Urothelium cell line (cell line): ENCODE data around the gene CA14.
A peak's percentile ranks its signal among the peaks of the same experiment; 100 is the strongest.
"Not testable (repeated sequence)": the region's sequence is repeated elsewhere in the genome, so short reads cannot be mapped to it uniquely, and the experiment has no call there.

Experiments
- DNase-seq: peaks from one replicate; pipeline ENCODE4 v3.0.0; 2011; ENCODE audit warnings: low spot score, mixed read lengths
- FAIRE-seq: peaks from 2 replicates; lab custom pipeline; 2011; peaks lifted over from hg19 to GRCh38; lab: Jason Lieb, UNC

The CA14 gene

DNA sequence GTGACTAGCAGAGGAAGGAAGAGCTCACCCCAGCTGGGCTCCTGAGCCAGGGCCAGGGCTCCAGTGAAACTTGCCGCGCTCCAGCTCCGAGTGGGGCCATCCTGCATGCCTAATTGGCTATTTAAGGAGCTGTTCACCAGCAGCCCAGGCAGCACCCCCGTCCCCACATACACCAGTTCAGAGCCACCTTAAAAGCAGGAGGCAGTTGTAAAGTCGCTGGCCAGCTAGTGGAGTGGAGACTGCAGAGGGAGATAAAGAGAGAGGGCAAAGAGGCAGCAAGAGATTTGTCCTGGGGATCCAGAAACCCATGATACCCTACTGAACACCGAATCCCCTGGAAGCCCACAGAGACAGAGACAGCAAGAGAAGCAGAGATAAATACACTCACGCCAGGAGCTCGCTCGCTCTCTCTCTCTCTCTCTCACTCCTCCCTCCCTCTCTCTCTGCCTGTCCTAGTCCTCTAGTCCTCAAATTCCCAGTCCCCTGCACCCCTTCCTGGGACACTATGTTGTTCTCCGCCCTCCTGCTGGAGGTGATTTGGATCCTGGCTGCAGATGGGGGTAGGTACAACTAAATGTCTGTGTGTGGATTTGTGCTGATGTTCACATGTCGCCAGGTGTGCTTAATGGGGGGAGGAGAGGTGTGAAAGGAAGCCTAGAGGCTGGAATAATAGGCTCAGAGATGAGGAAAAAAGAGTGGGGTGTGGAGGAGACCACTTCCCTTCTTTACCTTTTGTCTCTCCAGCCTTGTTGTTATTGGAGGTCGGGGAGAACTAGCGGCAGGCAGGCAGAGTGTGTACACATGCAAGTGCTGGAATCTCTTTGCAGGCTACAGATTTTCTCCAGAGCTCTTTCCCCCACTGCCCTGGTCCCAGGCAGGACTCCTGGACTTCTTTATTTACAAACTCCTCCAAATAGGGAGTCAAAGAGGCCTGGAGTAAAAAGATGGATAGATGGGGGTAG, at the start of gene CA14:
Gene CA14, plus strand, starts transcription at position 151 of the 962 bp plus-strand sequence. Its CDS starts 355 bp downstream, at position 506.
- FAIRE-seq (no peak), DNase-seq (no peak)

DNA sequence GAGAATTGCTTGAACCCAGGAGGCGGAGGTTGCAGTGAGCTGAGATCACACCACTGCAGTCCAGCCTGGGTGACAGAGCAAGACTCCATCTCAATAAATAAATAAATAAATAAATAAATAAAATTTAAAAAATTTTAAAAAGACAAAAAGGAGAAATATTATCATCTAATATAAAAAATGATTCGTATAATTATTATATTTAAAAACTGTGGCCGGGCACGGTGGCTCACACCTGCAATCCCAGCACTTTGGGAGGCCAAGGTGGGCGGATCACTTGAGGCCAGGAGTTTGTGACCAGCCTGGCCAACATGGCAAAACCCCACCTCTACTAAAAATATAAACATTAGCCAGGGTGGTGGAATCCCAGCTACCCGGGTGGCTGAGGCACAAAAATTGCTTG, 49.1 kb upstream of the CA14 start:
- FAIRE-seq, result not testable (repeated sequence)

DNA sequence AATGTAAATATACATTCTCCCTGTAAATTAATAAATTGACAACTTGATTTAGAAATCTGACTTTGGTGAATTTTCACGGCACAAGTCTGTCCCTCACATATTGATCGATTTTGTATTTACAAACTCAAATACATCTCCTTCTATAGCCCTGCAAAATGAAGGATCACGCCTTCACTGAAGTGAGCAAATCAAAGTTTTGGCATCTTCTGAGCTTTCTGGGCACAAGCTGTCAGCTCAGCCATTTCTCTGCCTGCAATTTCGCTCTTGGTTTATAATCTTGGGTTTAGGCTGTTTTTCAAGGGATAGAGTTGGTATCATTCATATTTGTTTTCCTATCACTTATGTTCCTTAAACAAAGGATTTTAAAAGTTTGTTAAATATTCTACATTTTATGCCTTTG, 47.5 kb upstream of the CA14 start:
- DNase-seq (no peak), FAIRE-seq (no peak)

More for the DNA sequence above, 49.1 kb upstream of the CA14 start:
- not testable (repeated sequence) for DNase-seq

DNA sequence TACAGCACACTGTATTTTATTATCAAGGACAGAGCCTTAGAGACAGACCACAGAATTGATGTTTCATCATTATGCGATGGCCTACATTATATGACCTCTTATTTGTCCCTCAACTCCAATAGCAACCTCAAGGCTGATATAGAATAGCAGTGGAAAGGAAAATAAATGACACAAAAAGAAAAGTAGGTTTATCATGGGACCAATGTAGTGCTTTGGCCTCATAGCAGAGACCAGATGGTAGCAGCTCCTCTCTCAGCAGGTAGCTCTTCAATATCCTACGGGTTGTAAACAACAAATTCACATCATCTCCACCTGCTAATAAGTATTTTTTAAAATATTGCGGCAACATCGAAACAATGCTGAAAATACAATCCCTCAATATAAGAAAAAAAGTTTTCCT, 46.9 kb upstream of the CA14 start:
- DNase-seq (no peak), FAIRE-seq (no peak)

DNA sequence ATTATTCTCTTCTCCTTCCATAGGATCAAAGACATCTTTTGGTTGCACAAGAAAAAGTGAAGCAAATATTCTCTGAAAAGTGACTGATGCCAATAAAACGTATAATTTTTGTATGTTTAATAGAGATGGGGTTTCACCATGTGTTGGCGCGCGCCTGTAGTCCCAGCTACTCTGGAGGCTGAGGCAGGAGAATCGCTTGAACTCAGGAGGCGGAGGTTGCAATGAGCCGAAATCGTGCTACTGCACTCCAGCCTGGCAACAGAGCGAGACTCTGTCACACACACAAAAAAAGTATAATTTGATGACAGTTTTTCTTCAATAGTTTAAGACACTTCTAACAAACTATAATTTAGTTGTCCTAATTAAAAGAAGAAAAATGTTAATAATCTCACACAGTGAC, 45.5 kb upstream of the CA14 start:
- no peak for FAIRE-seq
- DNase-seq, result no peak

DNA sequence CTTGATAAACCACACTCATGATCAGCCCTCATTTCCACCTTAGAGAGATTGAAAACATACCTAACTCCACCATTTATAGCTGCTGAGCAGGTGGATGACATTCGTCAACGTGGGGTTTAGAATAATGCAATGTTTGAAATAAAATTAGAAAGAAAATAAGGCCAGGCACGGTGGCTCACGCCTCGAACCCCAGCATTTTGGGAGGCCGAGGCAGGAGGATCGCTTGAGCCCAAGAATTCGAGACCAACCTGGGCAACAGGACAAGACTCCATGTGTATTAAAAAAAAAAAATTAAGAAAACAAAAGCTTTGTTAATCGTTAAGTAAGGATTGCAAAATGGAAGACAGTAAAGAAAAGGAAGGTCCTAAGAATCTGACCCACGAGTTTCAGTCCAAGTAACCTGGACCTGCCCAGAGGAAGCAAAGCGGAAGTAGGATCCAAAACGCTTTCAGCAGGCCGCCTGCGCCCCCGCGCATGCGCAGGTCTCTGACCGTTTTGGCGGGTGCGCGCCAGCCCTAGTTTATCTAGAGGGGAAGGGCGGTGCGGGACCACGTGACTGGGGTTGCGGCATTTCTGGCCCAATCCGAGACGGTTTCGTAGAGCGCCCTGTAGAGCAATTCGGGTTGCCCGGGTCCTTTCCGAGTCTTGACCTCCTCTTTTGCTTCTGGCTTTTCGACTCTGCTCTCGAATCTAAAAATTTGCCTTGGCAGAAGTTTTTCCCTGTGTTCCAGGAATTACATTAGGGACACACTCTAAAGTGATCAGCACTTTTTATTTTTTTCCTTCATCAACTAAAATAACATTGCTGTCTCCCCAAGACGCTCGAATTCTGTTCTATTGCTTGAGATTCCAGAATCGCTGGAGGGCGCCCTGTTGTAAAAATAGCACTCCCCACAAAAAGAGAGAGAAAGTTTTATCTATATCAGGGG, 44.1 kb upstream of the CA14 start:
- FAIRE-seq (no peak), DNase-seq (peak; percentile 90)

DNA sequence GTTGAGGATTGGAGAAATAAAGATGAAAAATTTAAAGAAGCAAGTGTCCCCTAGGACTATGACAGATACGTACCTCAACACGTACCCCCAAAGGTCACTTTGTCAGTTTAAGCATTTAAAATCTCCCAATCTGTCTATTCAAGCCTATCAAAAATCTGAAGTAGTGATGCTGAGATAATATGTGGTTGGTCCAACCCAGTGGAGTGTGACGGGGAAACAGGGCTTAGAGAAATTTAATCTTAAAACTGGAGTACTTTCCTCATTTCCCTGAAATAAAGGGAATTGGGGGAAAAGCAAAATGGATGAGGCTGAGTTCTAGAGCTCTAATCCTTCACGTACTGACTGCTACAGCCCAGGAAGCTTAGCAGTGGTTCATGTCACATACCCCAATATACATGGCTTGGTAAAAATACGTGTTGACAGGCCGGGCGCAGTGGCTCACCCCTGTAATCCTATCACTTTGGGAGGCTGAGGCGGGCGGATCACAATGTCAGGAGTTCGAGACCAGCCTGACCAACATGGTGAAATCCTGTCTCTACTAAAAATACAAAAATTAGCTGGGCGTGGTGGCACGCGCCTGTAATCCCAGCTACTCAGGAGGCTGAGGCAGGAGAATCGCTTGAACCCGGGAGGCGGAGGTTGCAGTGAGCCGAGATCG, 43.3 kb upstream of the CA14 start:
- not testable (repeated sequence) for FAIRE-seq

DNA sequence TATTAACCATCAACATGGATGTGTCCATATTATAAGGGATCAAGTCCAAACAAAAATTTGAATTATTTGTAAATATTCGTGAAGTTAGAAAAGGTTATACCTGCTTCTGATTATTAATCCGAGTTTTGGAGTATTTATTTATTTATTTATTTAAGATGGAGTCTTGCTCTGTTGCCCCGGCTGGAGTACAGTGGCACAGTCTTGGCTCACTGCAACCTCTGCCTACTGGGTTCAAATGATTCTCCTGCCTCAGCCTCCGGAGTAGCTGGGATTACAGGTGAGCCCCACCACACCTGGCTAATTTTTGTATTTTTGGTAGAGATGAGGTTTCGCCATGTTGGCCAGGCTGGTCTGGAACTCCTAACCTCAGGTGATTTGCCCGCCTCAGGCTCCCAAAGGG, 41.7 kb upstream of the CA14 start:
- FAIRE-seq, DNase-seq: not testable (repeated sequence)

More for the DNA sequence above, 43.3 kb upstream of the CA14 start:
- not testable (repeated sequence) for DNase-seq

DNA sequence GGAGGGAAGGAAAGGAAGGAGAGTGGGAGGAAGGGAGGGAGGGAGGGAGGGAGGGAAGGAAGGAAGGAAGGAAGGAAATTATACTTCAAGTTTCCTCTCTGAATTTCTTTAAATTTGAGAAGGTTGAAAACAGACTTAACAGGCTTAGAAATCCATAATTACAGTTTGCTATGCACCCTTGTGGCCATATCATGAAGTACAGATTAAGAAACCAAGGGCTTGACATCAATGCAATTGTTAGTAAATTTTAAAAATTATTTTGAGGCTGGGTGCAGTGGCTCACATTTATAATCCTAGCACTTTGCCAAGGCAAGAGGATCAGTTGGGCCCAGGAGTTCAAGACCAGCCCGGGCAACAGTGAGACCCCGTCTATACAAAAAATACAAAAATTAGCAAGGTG, 36.0 kb upstream of the CA14 start:
- FAIRE-seq (no peak), DNase-seq (no peak)

DNA sequence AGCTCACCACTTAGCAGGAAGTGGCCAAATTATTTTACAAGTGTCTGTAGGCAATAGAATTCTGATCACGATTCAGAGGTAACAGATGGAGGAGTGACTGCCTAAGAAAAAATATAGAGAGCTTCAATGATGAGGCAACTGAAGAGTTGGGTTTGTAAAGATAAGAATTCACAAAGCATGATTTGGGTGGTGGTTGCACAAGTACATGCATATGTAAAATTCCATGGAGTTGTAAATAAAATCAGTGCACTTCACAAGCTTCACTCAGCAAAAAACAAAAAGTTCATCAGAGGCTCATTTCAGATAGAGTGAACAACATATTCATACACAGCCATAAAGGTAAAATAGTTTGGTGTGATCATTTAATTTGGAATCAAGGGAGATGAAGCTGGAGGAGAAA, 32.6 kb upstream of the CA14 start:
- DNase-seq, result no peak
- no peak for FAIRE-seq

DNA sequence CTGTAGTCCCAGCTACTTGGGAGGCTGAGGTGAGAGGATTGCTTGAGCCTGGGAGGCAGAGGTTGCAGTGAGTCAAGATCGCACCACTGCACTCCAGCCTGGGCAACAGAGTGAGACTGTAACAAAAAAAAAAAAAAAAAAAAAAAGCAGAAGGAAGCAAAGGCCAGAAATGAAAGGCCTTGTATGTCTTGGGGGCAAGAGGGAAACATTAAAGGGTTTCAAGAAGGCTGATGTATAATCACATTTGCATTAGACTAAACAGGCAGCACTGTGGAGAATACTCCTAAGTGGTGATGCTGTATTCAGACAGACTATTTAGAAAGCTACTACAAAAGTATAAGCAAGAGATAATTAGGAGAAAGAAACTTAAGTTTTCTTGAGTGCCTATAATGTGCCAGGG, 32.0 kb upstream of the CA14 start:
- DNase-seq (no peak), FAIRE-seq (no peak)

DNA sequence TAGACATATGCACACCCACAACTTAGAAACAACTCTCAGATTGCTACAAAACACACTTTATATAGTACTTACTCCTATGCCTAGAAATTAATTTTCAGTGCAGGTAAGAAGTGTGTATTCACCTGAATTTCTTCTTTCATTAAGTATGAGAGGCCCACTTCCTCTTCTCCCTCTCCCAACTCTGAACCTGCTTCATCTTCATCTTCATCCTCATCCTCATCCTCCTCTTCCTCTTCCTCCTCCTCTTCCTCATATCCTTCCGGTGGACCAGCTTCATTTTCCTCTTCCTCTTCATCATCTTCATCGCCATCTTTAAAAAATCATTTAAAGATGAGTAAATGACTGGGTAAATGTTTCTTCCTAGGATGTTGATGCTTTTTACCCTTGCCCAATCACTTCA, 31.1 kb upstream of the CA14 start:
- FAIRE-seq (no peak), DNase-seq (no peak)

DNA sequence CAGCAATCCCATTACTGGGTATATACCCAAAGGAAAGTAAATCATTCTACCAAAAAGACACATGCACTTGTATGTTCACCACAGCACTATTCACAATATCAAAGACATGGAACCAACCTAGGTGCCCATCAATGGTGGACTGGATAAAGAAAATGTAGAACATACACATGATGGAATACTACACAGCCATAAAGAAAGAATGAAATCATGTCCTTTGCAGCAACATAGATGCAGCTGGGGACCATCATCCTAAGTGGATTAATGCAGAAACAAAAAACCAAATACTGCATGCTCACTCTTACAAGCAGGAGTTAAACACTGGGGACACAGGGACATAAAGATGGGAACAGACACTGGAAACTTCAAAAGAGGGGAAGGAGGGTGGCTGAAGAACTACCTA, 30.3 kb upstream of the CA14 start:
- no peak for FAIRE-seq
- DNase-seq, result no peak

DNA sequence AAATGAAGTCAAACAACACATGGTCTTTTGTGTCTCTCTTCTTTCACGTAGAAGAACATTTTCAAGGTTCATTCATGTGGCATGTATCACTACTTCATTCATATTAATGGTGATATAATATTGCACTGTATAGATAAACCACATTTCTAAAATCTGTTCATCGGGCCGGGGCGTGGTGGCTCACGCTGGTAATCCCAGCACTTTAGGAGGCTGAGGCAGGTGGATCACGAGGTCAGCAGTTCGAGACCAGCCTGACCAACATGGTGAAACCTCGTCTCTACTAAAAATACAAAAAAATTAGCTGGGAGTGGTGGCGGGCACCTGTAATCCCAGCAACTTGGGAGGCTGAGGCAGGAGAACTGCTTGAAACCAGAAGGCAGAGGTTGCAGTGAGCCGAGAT, 29.3 kb upstream of the CA14 start:
- not testable (repeated sequence) for FAIRE-seq, DNase-seq

DNA sequence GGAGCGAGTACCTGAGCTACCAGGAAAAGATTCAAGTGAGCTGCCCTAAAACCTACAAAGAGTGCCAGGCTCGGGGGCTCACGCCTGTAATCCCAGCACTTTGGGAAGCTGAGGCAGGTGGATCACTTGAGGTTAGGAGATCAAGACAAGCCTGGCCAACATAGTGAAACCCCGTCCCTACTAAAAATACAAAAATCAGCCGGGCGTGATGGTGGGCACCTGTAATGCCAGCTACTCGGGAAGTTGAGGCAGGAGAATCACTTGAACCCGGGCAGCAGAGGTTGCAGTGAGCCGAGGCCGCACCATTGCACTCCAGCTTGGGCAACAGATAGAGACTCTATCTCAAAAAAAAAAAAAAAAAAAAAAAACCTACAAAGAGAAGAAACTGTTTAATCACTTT, 24.7 kb upstream of the CA14 start:
- DNase-seq, FAIRE-seq: not testable (repeated sequence)

DNA sequence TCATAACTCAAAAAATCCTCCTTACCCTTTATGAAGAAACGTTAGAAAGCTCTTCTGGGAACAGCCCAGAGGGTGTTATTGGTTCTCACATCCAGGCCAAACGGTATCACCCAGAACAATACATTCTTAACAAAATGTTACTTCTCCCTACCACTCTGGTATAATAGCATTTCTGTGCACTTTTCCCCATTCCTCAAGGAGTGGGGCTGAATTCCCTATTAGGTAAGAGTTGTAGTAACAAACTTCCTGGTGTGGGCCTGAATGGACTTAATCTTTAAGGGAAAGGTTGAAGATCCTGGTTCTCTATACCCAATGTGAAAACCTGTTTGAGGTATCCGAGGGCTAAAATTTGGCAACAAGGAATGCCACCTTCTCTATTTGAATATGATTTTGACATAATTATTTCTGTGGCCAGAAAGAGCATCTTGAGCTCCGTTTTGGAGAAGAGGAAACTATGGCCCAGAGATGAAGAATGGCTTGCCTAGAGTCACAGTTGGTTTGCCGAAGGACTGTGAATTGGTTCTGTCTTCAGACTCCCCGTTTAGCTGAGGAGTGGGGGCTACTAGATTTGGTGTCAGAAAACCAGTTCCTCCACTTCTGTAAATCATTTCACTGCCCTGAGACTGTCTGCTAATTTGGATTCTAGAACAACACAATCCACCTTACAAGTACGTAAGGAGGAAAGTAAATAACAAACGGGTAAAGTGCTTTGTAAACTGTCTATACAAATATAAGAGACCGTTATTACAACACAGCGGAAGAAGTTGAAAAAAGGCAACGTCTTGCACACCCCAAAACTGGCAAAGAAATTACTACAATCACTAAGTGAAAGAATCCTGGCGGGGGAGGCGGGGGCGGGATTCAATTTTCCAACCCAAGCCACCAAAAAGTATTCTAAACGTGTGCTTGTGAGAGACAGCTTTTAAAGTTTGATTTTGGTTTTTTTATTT, 23.9 kb upstream of the CA14 start:
- DNase-seq (no peak), FAIRE-seq (no peak)

DNA sequence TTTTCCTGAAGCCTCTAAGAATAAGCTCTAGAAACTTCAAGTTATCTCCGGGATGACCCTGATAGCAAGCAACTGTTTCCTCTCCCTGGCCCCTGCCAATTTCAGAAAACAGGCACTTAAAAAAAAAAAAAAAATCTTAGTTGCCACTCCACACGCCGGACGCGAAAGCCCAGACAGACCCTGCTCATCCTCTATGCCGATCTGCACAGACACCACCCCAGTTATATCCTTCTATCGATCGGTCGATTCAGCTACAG, 23.3 kb upstream of the CA14 start:
- no peak for FAIRE-seq
- peak; percentile 29 for DNase-seq

DNA sequence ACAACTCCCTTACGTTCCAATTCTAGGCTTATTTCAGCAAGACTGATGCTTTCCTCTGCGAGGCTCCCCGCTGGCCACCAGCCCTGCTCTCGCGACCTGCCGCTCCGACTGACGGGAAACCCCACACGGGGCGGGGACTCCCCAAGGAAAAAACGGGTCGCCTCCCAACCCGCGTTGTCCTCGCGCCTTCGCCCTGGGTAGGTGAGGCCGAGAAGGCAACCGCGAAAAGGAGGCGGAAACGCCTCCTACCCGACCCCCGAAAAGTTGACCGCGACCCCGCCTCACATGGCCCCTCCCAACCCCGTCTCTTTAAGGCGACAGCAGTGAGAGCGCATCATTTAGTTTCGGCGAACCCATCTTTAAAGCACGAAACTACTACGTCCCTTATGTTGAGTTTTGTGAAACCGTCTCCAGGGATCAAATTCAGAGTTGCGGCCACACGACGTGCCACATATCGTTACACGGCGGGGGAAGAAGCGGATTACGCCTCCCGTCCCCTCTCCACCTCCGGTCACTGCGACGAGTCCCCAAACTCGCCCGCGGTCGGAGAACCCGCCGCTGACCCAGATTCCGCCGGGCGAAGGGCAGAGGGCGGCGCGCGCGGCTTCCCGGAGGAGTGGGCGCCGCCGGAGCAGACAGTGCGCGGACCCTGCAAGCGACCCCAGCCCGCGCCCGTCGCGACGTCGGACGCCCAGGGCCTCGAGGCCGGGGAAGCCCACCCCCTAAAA, 22.8 kb upstream of the CA14 start:
- FAIRE-seq (no peak), DNase-seq (peak; percentile 81)

DNA sequence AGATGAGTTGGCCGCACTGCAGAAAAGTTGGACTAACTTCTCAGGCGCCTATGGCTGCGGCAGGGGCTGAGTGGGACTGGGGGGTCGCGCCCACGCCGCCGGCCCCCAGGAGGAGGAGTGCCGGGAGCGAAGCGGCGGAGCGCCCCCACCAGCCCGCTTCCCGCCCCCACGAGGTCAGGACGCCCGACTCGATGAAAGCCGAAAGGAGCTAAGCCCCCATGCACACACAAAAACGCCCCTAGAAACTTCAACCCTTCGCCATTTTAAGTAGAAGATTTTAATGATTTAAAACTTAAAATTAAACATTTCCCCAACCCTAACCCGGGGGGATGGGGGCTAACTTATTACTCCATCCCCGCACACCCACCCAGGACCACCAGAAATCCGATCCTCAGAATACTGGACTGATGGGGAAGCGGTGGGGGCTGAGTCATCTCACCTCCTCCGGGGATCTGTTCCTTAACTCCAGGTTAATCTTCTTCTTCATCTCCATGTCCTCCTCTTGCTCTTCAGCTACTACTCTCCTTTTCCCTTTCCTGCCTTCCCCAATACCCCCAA, 22.2 kb upstream of the CA14 start:
- FAIRE-seq (no peak), DNase-seq (peak; percentile 21)
